GM23248 (cell line): ENCODE data around the gene MUSK. TPM values are rescaled to one million over a fixed set of nuclear protein-coding genes. Genes with fewer than 3 reads are reported as not detected.

ENCODE experiments used
- DNase-seq: peaks from one replicate; pipeline ENCODE4 v3.0.0-alpha.2; 2015
- H2AFZ ChIP-seq: fragments of 200-600 bp; sonication (generic); 2 replicates; pipeline ENCODE4 v1.6.1; 2016; ENCODE audit warnings: antibody characterized with exemption
- H3F3A ChIP-seq: fragments of 200-600 bp; sonication (generic); 2 replicates; pipeline ENCODE4 v1.6.1; 2016; ENCODE audit warnings: mild to moderate bottlenecking, antibody characterized with exemption, mixed run types; ENCODE audit not compliant: insufficient read depth
- H3K27ac ChIP-seq: fragments of 200-600 bp; sonication (generic); 2 replicates; pipeline ENCODE4 v1.5.1; 2016; ENCODE audit warnings: mild to moderate bottlenecking
- H3K27me3 ChIP-seq: fragments of 200-600 bp; sonication (generic); replicated peaks from 2 replicates; pipeline ENCODE4 v1.6.1; 2016; ENCODE audit warnings: mild to moderate bottlenecking; ENCODE audit not compliant: insufficient read depth
- H3K36me3 ChIP-seq: fragments of 200-600 bp; sonication (generic); 2 replicates; pipeline ENCODE4 v1.6.1; 2016; ENCODE audit warnings: low read depth, mild to moderate bottlenecking
- H3K4me1 ChIP-seq: fragments of 200-600 bp; sonication (generic); 2 replicates; pipeline ENCODE4 v1.6.1; 2016; ENCODE audit warnings: mild to moderate bottlenecking; ENCODE audit not compliant: insufficient read depth
- H3K4me2 ChIP-seq: fragments of 200-600 bp; sonication (generic); one replicate; pipeline ENCODE4 v1.6.1; 2016; ENCODE audit warnings: mild to moderate bottlenecking; ENCODE audit not compliant: unreplicated experiment
- H3K4me3 ChIP-seq: fragments of 200-600 bp; sonication (generic); 2 replicates; pipeline ENCODE4 v1.5.1; 2016; ENCODE audit warnings: mild to moderate bottlenecking
- H3K79me2 ChIP-seq: fragments of 200-600 bp; sonication (generic); 2 replicates; pipeline ENCODE4 v1.6.1; 2016; ENCODE audit warnings: mild to moderate bottlenecking; ENCODE audit not compliant: insufficient read depth
- H3K9ac ChIP-seq: fragments of 200-600 bp; sonication (generic); 2 replicates; pipeline ENCODE4 v1.6.1; 2016; ENCODE audit warnings: mild to moderate bottlenecking
- H3K9me2 ChIP-seq: fragments of 200-600 bp; sonication (generic); 2 replicates; pipeline ENCODE4 v1.6.1; 2016; ENCODE audit warnings: mixed run types, mild to moderate bottlenecking, moderate library complexity; ENCODE audit not compliant: insufficient read depth
- H3K9me3 ChIP-seq: fragments of 200-600 bp; sonication (generic); one replicate; pipeline ENCODE4 v1.6.1; 2017; ENCODE audit warnings: low read depth
- H4K20me1 ChIP-seq: fragments of 200-600 bp; sonication (generic); 2 replicates; pipeline ENCODE4 v1.6.0; 2016; ENCODE audit not compliant: insufficient read depth
- EZH2 ChIP-seq: fragments of 200-600 bp; sonication (generic); IDR thresholded peaks from 2 replicates; pipeline ENCODE4 v1.6.1; 2018; ENCODE audit warnings: antibody characterized with exemption, mild to moderate bottlenecking; ENCODE audit not compliant: insufficient read depth, poor library complexity, severe bottlenecking
- EZH2phosphoT487 ChIP-seq: fragments of 200-600 bp; sonication (generic); IDR thresholded peaks from 2 replicates; pipeline ENCODE4 v1.6.1; 2018; ENCODE audit warnings: antibody characterized with exemption, moderate library complexity, mild to moderate bottlenecking, low read depth; ENCODE audit not compliant: insufficient read depth
- WGBS, 2 experiments: methylation state at CpG; one replicate each; pipeline ENCODE4 v1.1.6; 2015 to 2017; ENCODE audit warnings: low lambda C conversion rate in 2 of 2, low coverage in 1 of 2; ENCODE audit errors: missing lambda C conversion rate in 2 of 2; 5-methylcytosine and 5-hydroxymethylcytosine counted together
- in situ Hi-C: fragments of 300-500 bp; cut with MboI; formaldehyde crosslinking; loops from 2 replicates; pipeline ENCODE4 v1.15.0; 2020
- polyA plus RNA-seq: library from polyadenylated mRNA; unstranded; fragments of >200 nt; fragmentation: Nextera tagmentation; extraction: Ambion mirVana; gene quantifications from 2 replicates; pipeline ENCODE4 v1.2.1, GENCODE V29; 2016
- small RNA-seq: library from RNA; depleted of rRNA; stranded (forward); fragments of <200 nt; gene quantifications from one replicate; pipeline ENCODE3, GENCODE V24; 2014; ENCODE audit warnings: low read depth, low replicate concordance
- total RNA-seq: library from RNA; depleted of rRNA; stranded (reverse); fragments of >200 nt; shearing (Covaris generic); gene quantifications from 2 replicates; pipeline ENCODE4 v1.2.3, GENCODE V29; 2014; rRNA removed

MUSK gene
- total and polyA plus RNA-seq, 2 experiments from 2014 or later = not detected

DNA sequence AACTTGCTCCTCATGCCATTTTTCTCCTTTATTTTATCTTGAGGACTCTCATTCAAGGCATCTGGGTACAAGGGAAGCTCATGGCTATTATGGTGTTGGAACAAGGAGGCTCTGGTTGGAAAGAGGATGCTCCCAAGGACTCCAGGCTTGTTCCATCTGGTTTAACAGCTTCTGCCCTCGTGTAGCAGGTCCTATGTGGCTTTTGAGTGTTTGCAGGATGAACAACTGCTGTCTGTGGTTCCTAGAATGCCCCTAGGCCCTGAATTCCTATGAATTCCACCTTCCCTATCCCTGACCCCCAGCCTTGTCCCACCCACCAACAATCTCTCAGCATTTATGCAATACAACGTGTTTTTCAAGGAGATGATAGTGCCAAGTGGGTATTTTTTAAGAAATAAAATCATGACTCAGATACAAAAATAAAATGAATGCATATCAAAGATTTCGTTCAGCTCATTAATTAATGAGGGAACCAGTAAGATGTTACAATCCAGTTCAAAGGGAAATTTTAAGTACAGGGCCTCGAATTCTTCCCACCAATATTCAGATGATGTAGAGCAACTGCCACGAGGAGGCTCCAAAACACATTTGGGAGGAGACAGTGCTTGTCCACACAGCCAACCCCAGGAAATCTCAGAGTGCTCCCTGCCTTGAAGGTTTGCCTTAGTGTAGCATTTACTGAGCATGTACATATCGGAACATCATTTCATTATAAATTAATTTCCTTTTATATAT lies 182.0 kb downstream of the MUSK start:
- H3K4me2 ChIP-seq = no peak overlapping the region
- no peaks in the 10 kb centered on the region for H4K20me1 ChIP-seq
- H3K9me2 ChIP-seq = no peaks in the 10 kb centered on the region
- in situ Hi-C loops = no loop called here
- H3K9me3 ChIP-seq = no peaks in the 10 kb centered on the region
- no peaks in the 10 kb centered on the region for H3K79me2 ChIP-seq
- no peaks in the 10 kb centered on the region for H3K27me3 ChIP-seq
- peaks cover 9% of the 10 kb centered on the region; the same call in 1 of the 2 replicates for H3F3A ChIP-seq
- H3K9ac ChIP-seq = no peak overlapping the region
- 87 to 95% methylated on average over 6 of the region's 6 CpGs for WGBS, 2 experiments
- TF ChIP-seq EZH2phosphoT487 (no peak), EZH2 (no peak)
- DNase-seq = no peak
- H3K4me3 ChIP-seq = no peak overlapping the region
- no peaks in the 10 kb centered on the region for H3K36me3 ChIP-seq
- H3K4me1 ChIP-seq = peaks cover 9% of the 10 kb centered on the region
- H3K27ac ChIP-seq = no peak overlapping the region
- H2AFZ ChIP-seq = no peak overlapping the region

Small RNAs within 50 kb of the gene (small RNA-seq; reads per million reads assigned to genes)
- not detected for gene AL513328.1

Other genes with a start within 250 kb of the MUSK start
- gene SVEP1, start 89.0 kb upstream of the MUSK start, total RNA-seq = 47.3 and 50.5 TPM in 2 replicates
- gene SVEP1, start 89.0 kb upstream of the MUSK start, polyA plus RNA-seq = 12.6 and 13.6 TPM in 2 replicates